OCI-M2 (cell line): ENCODE measurements around the gene ZNF778.
"Not testable (repeated sequence)": the region's sequence is repeated elsewhere in the genome, so short reads cannot be mapped to it uniquely, and the experiment has no call there.

ENCODE experiments used
- DNase-seq: peaks from one replicate; lab custom pipeline; 2025; ENCODE audit not compliant: unreplicated experiment; lab: John Stamatoyannopoulos, UW

Gene ZNF778

GRCh38 chr16:89253548-89254287 lies 36.2 kb downstream of the ZNF778 start:
- DNase-seq = no peak

GRCh38 chr16:89256651-89257254 lies 39.2 kb downstream of the ZNF778 start:
- no peak for DNase-seq

GRCh38 chr16:89257281-89257731 lies 39.8 kb downstream of the ZNF778 start:
- DNase-seq = no peak

- DNase-seq = no peak
These were observed 40.4 kb downstream of the ZNF778 start for GRCh38 chr16:89257757-89258465.

- not testable (repeated sequence) for DNase-seq
These were observed 42.4 kb downstream of the ZNF778 start for GRCh38 chr16:89259901-89260300.

GRCh38 chr16:89261691-89262563 lies 44.4 kb downstream of the ZNF778 start:
- no peak for DNase-seq

GRCh38 chr16:89264800-89265550 lies 47.5 kb downstream of the ZNF778 start:
- no peak for DNase-seq

- DNase-seq = no peak
These were observed 48.1 kb downstream of the ZNF778 start for GRCh38 chr16:89265647-89266046.

- no peak for DNase-seq
These were observed 49.1 kb downstream of the ZNF778 start for GRCh38 chr16:89266521-89267134.

- not testable (repeated sequence) for DNase-seq
These were observed 50.2 kb downstream of the ZNF778 start for GRCh38 chr16:89267746-89268145.

GRCh38 chr16:89268585-89268984 lies 51.1 kb downstream of the ZNF778 start:
- no peak for DNase-seq

- no peak for DNase-seq
These were observed 51.7 kb downstream of the ZNF778 start for GRCh38 chr16:89268987-89269735.

- no peak for DNase-seq
These were observed 52.5 kb downstream of the ZNF778 start for GRCh38 chr16:89269805-89270665.

GRCh38 chr16:89270666-89271345 lies 53.3 kb downstream of the ZNF778 start:
- no peak for DNase-seq

GRCh38 chr16:89272631-89273030 lies 55.1 kb downstream of the ZNF778 start:
- no peak for DNase-seq

- DNase-seq = no peak
These were observed 56.4 kb downstream of the ZNF778 start for GRCh38 chr16:89273741-89274472.
